Hepatic stellate cell (primary cell): Measurements from ENCODE around the gene NPC1L1.

Experiments
- DNase-seq: peaks from one replicate; pipeline ENCODE4 v3.0.0; 2011; ENCODE audit warnings: low spot score

The NPC1L1 gene, protein sequence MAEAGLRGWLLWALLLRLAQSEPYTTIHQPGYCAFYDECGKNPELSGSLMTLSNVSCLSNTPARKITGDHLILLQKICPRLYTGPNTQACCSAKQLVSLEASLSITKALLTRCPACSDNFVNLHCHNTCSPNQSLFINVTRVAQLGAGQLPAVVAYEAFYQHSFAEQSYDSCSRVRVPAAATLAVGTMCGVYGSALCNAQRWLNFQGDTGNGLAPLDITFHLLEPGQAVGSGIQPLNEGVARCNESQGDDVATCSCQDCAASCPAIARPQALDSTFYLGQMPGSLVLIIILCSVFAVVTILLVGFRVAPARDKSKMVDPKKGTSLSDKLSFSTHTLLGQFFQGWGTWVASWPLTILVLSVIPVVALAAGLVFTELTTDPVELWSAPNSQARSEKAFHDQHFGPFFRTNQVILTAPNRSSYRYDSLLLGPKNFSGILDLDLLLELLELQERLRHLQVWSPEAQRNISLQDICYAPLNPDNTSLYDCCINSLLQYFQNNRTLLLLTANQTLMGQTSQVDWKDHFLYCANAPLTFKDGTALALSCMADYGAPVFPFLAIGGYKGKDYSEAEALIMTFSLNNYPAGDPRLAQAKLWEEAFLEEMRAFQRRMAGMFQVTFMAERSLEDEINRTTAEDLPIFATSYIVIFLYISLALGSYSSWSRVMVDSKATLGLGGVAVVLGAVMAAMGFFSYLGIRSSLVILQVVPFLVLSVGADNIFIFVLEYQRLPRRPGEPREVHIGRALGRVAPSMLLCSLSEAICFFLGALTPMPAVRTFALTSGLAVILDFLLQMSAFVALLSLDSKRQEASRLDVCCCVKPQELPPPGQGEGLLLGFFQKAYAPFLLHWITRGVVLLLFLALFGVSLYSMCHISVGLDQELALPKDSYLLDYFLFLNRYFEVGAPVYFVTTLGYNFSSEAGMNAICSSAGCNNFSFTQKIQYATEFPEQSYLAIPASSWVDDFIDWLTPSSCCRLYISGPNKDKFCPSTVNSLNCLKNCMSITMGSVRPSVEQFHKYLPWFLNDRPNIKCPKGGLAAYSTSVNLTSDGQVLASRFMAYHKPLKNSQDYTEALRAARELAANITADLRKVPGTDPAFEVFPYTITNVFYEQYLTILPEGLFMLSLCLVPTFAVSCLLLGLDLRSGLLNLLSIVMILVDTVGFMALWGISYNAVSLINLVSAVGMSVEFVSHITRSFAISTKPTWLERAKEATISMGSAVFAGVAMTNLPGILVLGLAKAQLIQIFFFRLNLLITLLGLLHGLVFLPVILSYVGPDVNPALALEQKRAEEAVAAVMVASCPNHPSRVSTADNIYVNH (N-terminal part only)

DNA sequence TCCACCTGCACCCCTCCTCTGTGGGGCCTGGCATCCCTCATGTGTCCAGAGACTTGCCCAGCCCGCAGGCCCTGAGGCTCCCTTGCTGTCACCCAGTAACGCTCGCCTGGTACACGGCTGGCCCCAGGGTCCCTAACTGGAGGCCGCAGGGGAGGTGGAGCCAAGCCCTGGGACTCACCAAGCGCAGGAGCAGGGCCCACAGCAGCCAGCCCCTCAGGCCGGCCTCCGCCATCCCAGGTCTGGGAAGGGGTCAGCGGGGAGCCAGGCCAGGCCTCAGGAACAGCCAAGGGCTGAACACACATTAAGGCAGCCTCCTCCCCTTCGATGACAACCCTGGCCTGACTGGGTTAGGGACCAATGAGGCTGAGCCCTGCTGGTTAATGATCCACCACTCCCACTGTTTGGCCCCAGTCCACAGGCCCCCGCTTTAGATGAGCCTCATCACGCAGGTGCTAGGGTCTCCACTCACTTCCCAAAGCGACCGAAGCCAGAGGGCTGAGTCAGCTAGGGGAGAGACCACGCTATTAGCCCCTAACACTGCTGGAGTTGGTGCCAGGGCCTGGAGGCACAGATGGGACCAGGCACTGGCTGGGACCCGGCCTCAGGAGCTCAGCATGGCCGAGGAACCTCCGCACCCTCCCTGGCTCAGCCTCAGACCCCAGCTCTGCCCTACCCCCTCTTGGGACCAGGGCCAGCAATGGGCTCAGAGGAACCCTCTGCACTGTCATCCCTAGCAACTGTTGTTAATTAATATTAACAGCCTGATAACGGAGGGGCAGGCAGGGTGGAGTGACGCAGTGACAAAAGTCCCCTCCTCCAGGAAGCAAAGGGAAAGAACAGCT, at the start of gene NPC1L1:
Gene NPC1L1 (minus strand): TSS at position 303 of the 842 bp plus-strand sequence. CDS start 71 bp downstream, at position 232.
- DNase-seq, result no peak

- DNase-seq, result no peak
Measured at GRCh38 chr7:44590910-44591309, 49.8 kb upstream of the NPC1L1 start.

DNA sequence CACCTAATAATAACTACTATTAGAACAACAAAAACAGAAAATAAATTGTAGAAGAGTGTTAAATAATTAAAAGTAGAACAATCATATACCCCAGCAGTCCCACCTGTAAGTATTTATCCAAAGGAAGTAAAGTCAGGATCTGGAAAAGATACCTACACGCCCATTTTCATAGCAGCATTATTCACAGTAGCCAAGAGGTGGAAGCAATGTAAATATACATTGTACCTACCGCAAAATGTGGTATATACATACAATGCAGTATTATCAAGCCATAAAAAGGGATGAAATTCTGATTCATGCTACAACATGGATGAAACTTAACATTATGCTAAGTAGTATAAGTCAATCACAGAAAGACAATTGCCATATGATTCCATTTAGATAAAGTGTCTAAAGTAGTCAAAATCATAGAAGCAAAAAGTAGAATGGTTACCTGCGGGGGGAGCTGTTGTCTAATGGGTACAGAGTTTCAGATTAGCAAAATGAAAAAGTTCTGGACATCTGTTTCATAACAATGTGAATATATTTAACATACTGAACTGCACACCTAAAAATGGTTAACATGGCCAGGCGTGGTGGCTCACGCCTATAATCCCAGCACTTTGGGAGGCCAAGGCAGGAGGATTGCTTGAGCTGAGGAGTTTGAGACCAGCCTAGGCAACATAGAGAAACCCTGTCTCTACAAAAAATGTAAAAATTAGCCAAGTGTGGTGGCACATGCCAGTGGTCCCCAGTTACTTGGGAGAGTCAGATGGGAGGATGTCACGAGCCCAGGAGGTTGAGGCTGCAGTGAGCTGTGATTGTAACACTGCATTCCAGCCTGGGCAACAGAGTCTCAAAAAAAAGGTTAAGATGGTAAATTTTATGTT, 46.9 kb upstream of the NPC1L1 start:
- no peak for DNase-seq

DNA sequence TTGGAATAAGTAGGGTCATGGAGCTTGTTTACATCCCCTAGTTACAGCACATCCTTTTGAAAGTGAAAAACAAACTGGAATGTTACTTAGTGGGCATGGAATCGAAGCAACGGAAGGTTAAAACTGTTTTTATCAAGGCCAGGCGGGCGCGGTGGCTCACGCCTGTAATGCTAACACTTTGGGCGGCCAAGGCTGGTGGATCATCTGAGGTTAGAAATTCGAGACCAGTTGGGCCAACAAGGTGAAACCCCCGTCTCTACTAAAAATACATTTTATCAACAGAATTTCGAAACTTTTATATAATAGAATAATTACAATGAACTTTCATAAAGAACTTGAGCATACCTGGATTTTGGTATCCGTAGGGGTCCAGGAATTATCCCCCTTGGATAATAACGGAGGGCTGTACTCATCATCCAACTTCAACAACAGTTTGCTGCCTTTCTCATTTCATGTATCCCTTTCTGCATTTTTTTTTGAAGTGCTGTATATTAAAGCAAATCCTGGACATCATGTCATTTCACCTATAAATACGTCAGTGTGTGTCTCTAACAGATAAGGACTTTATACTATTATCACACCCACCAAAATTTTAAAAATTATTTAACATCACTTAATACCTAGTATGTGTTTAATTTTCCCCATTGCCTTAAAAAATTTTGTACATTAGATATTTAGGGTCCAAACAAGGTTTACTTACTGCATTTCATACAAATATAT, 42.2 kb upstream of the NPC1L1 start:
- DNase-seq, result no peak

GRCh38 chr7:44581879-44582603, 40.9 kb upstream of the NPC1L1 start, which contains the start of gene TMED4:
Gene TMED4, minus strand, starts transcription at chr7:44582231. Its CDS starts 25 bp downstream, at chr7:44582206.
- peak; percentile 100 for DNase-seq

DNA sequence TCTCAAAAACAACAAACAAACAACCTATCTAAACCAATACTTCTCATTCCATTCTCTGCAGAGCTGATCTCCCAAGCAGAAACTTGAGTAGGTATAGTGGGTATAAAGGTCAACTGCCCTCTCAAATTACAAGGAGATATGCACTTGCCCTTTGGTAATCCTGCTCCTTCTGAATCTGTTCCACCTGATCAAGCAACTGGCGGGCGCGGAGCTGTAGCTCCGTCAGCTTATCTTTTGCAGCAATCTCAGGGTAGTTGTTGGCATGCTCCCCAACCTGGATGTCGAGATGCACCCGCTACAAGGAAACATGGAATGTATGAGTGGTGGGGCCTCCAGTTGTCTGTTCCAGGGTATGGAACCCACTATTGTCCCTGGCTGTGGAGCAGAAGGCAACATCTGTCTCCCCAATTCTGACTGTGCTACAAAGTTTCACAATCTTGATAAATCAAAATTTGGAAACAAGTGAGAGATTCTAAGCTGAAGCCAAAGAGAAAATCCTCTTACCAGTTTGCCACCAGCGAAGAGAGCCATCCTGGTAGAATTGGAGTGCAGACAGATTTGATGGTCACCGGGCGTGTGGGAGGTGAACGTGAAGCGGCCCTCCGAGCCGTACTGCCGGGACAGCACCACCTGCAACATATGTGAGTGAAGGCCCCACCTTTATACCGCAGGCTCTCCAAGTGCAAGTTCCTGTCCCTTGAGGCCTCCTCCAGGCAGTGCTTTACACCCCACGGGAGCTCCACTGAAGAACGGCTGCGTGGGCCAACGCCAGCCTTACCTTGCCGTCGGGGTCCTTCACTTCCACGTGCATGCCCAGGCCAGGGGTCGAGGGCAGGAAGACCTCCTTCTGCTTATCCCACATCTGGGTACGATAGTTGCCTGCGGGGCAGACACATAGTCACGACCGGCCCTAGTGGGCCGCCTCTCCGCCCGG, 40.1 kb upstream of the NPC1L1 start:
- peak; percentile 18 for DNase-seq

DNA sequence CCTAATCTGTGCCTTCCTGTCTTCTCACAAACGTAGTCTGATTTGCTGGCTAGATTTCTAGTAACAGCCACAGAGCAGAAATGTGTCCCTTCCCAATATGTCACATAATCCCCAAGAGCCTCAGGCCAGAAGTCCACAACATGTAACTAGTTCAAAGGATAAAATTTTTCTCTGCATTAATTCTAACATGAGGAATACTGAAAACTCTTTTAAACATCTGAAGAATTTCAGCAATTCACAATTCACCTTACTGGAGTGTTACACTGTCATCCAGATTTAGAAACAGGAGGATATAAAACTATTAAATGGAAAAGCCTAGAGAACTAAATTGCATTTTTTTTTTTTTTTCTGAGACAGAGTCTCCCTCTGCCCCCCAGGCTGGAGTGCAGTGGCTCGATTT, 35.1 kb upstream of the NPC1L1 start:
- no peak for DNase-seq

- DNase-seq, result no peak
Measured at GRCh38 chr7:44575054-44575453, 33.9 kb upstream of the NPC1L1 start.

GRCh38 chr7:44574287-44574872, 33.2 kb upstream of the NPC1L1 start:
- peak; percentile 12 for DNase-seq

GRCh38 chr7:44573464-44574286, 32.5 kb upstream of the NPC1L1 start, which contains the start of gene DDX56:
Gene DDX56, minus strand, starts transcription at chr7:44573908. Its CDS starts 13 bp downstream, at chr7:44573895.
- DNase-seq, result peak; percentile 99

- DNase-seq, result no peak
Measured at GRCh38 chr7:44572771-44573170, 31.6 kb upstream of the NPC1L1 start.

GRCh38 chr7:44569959-44570358, 28.8 kb upstream of the NPC1L1 start:
- DNase-seq, result no peak

GRCh38 chr7:44568771-44569560, 27.8 kb upstream of the NPC1L1 start:
- no peak for DNase-seq

DNA sequence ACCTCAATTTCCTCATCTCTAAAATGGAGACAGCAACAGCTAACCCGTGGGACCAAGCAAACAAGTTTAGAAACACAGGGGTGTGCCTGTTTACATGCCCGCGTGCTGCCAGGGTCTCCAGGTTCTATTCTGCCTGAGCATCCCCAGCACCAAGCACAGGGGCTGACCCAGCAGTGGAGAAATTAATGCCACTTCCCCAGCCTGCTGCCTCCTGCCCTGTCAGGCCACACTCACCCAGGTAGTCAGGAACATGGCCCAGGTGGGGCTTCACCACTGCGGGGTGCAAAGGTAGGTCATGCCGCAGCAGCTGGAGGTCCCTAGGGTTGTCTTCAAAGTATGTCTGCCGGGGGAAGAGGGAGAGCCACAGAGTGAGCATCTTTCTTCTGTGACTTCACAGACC, 26.8 kb upstream of the NPC1L1 start:
- DNase-seq, result no peak

GRCh38 chr7:44566680-44567079, 25.6 kb upstream of the NPC1L1 start:
- DNase-seq, result no peak
